ENCODE measurements around the gene FBLIM1.

DNA sequence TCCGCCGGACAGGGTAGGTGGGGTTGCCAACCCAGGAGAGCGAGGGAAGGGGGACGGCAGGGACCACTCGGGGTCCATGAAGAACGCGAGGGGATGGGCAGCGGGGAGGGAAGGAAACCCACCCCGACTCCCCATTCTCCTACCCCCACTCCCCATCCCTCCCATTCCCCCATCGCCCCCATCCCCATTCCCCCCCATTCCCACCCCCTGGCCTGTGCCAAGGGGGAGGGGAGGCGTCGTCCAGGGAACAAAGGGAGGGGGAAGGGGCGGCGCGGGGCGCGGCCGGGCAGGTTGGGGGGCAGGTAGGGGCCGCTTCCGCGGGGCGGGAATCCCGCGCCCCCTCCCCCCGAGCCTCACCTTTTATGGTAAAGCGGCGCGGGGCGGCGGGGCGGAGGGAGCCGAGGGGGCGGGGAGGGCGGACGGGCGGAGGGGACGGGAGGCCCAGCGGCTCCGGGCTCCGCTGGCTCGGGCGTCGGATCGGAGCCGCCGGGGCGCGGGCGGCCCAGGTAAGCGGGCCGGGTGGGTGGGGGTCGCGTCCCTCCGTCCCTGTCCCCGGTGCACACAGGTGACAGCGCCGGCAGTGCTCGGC lies at the start of gene FBLIM1:
- TF ChIP-seq CTCF (IDR thresholded peaks at IDR 0.05; ENCODE audit: low read depth, low read length, poor library complexity, severe bottlenecking) (no peak), EZH2phosphoT487 (IDR thresholded peaks at IDR 0.05; ENCODE audit: borderline replicate concordance, low read length) (no peak)
